IMR-90 (cell line): ENCODE measurements around the gene SPINDOC. TPM values are rescaled to one million over a fixed set of nuclear protein-coding genes. Genes with fewer than 3 reads are reported as not detected.

Source experiments
- ATAC-seq: fragments of 200-7000 bp; cut with Tn5 transposase; 2 replicates; pipeline ENCODE4 v1.9.1; 2020; ENCODE audit warnings: low read depth, mild to moderate bottlenecking, moderate library complexity
- BruUV-seq: library from RNA; stranded (reverse); fragments of 400-500 nt; replicated peaks from 2 replicates; lab custom pipeline; 2021; lab: Mats Ljungman, UMichigan
- CTCF ChIA-PET: fragments of 300-600 bp; formaldehyde crosslinking; extraction: SDS; loops from one replicate; lab custom pipeline; 2021; ENCODE audit warnings: antibody characterized with exemption; lab: Yijun Ruan, JAX
- POLR2A ChIA-PET: fragments of 300-600 bp; sonication (Branson Sonifier 250); formaldehyde crosslinking; loops from one replicate; lab custom pipeline; 2022; ENCODE audit warnings: antibody characterized with exemption; ENCODE audit not compliant: unreplicated experiment; lab: Charles Lee
- DNase-seq: peaks from one replicate; pipeline ENCODE4 v3.0.0; 2013
- H2AFZ ChIP-seq: replicated peaks from 2 replicates; pipeline ENCODE3; 2013; ENCODE audit warnings: low read length, mild to moderate bottlenecking; ENCODE audit not compliant: poor library complexity
- H2AK5ac ChIP-seq: 2 replicates; pipeline ENCODE4 v1.6.1; 2013; ENCODE audit warnings: low read depth, low read length, inconsistent platforms
- H2AK9ac ChIP-seq: replicated peaks from 2 replicates; pipeline ENCODE3; 2013; ENCODE audit warnings: mild to moderate bottlenecking, low read depth, low read length, moderate library complexity; ENCODE audit not compliant: poor library complexity
- H2BK120ac ChIP-seq: 2 replicates; pipeline ENCODE4 v1.6.1; 2013; ENCODE audit warnings: low read depth, low read length, inconsistent platforms
- H2BK15ac ChIP-seq: 3 replicates; pipeline ENCODE4 v1.6.1; 2013; ENCODE audit warnings: low read depth, low read length, inconsistent platforms
- H2BK20ac ChIP-seq: 2 replicates; pipeline ENCODE4 v1.6.1; 2013; ENCODE audit warnings: low read depth, mild to moderate bottlenecking, inconsistent platforms, low read length, moderate library complexity
- H2BK5ac ChIP-seq: 2 replicates; pipeline ENCODE4 v1.6.1; 2013; ENCODE audit warnings: mild to moderate bottlenecking, low read depth, low read length, inconsistent platforms; ENCODE audit not compliant: poor library complexity, severe bottlenecking
- H3K14ac ChIP-seq: replicated peaks from 2 replicates; pipeline ENCODE4 v1.6.1; 2013; ENCODE audit warnings: low read depth, low read length, inconsistent platforms
- H3K18ac ChIP-seq: 2 replicates; pipeline ENCODE4 v1.6.1; 2013; ENCODE audit warnings: low read depth, low read length, control low read depth
- H3K23ac ChIP-seq: 2 replicates; pipeline ENCODE4 v1.6.1; 2013; ENCODE audit warnings: low read depth, low read length, inconsistent platforms
- H3K27ac ChIP-seq: 2 replicates; pipeline ENCODE4 v1.5.1; 2013; ENCODE audit warnings: mild to moderate bottlenecking, control low read depth, low read length; ENCODE audit not compliant: insufficient read depth
- H3K27me3 ChIP-seq: 2 replicates; pipeline ENCODE4 v1.6.1; 2013; ENCODE audit warnings: low read length; ENCODE audit not compliant: control insufficient read depth, insufficient read depth
- H3K36me3 ChIP-seq: 2 replicates; pipeline ENCODE4 v1.6.1; 2013; ENCODE audit warnings: low read length, mixed read lengths; ENCODE audit not compliant: control insufficient read depth, insufficient read depth
- H3K4ac ChIP-seq: 2 replicates; pipeline ENCODE4 v1.6.1; 2013; ENCODE audit warnings: low read depth, low read length, inconsistent platforms
- H3K4me1 ChIP-seq: 2 replicates; pipeline ENCODE4 v1.6.1; 2013; ENCODE audit warnings: low read length, mixed read lengths; ENCODE audit not compliant: control insufficient read depth, insufficient read depth
- H3K4me2 ChIP-seq: 2 replicates; pipeline ENCODE4 v1.6.1; 2013; ENCODE audit warnings: low read depth, mild to moderate bottlenecking, control low read depth, low read length, moderate library complexity
- H3K4me3 ChIP-seq: 2 replicates; pipeline ENCODE4 v1.5.1; 2013; ENCODE audit warnings: low read depth, mild to moderate bottlenecking, control low read depth, low read length, moderate library complexity; ENCODE audit not compliant: insufficient read depth
- H3K56ac ChIP-seq: 2 replicates; pipeline ENCODE4 v1.6.1; 2013; ENCODE audit warnings: low read length, inconsistent platforms; ENCODE audit not compliant: insufficient read depth; ENCODE audit errors: extremely low read depth
- H3K79me1 ChIP-seq, 2 experiments: 2 replicates each; pipeline ENCODE4 v1.6.1; 2013; ENCODE audit warnings: low read length in 2 of 2, inconsistent platforms in 1 of 2, low read depth in 1 of 2
- H3K9ac ChIP-seq: 2 replicates; pipeline ENCODE4 v1.6.1; 2013; ENCODE audit warnings: low read depth, low read length, control low read depth
- H3K9me1 ChIP-seq: 2 replicates; pipeline ENCODE4 v1.6.1; 2013; ENCODE audit warnings: low read length, inconsistent platforms; ENCODE audit not compliant: insufficient read depth
- H3K9me3 ChIP-seq: 2 replicates; pipeline ENCODE4 v1.6.1; 2013; ENCODE audit warnings: low read length; ENCODE audit not compliant: control insufficient read depth, insufficient read depth
- H4K20me1 ChIP-seq: 2 replicates; pipeline ENCODE4 v1.6.1; 2013; ENCODE audit warnings: low read length, inconsistent platforms; ENCODE audit not compliant: insufficient read depth
- H4K5ac ChIP-seq: 2 replicates; pipeline ENCODE4 v1.6.1; 2013; ENCODE audit warnings: mild to moderate bottlenecking, low read depth, low read length, control low read depth
- H4K8ac ChIP-seq, 2 experiments: 2 replicates each; pipeline ENCODE4 v1.6.1; 2013; ENCODE audit warnings: low read depth in 2 of 2, low read length in 2 of 2, control low read depth in 1 of 2, inconsistent platforms in 1 of 2
- H4K91ac ChIP-seq: 2 replicates; pipeline ENCODE4 v1.6.1; 2013; ENCODE audit warnings: low read depth, low read length, inconsistent platforms; ENCODE audit not compliant: insufficient read depth
- RCOR1 ChIP-seq: IDR thresholded peaks from 2 replicates; pipeline ENCODE4 v1.6.1; 2012; ENCODE audit warnings: mild to moderate bottlenecking, low read length, improper control_type of control experiment; ENCODE audit not compliant: insufficient replicate concordance
- USF2 ChIP-seq: fragments of 150-350 bp; IDR thresholded peaks from 2 replicates; pipeline ENCODE4 v1.6.1; 2017; ENCODE audit warnings: mild to moderate bottlenecking, antibody characterized with exemption, low read length, low read depth
- WGBS, 2 experiments: methylation state at CpG; one replicate each; pipeline versions ENCODE4 v1.1.5 to v1.1.7; 2013; ENCODE audit warnings: missing lambda C conversion rate in 2 of 2; ENCODE audit not compliant: insufficient read length in 1 of 2; ENCODE audit errors: extremely low coverage in 2 of 2; 5-methylcytosine and 5-hydroxymethylcytosine counted together
- dilution Hi-C: fragments of 300-500 bp; cut with HindIII; formaldehyde crosslinking; loops from one replicate; pipeline ENCODE4 v1.14.3; 2018; ENCODE audit warnings: low sequenced_read_pairs; ENCODE audit not compliant: unreplicated experiment
- in situ Hi-C: fragments of 300-500 bp; cut with MboI; formaldehyde crosslinking; loops from 3 replicates; pipeline ENCODE4 v1.14.3; 2019; ENCODE audit warnings: low sequenced_read_pairs, inconsistent platforms, mixed read lengths
- intact Hi-C: fragments of 100-400 bp; cut with micrococcal nuclease; formaldehyde crosslinking; loops from 2 replicates; pipeline ENCODE4 v1.10.0; 2022
- polyA plus RNA-seq, 3 experiments: library from polyadenylated mRNA; depleted of rRNA; stranded (reverse); fragments of >200 nt; gene quantifications; 2 replicates each; pipeline ENCODE4 v1.2.3, GENCODE V29; 2012; ENCODE audit warnings: low replicate concordance in 1 of 3
- total RNA-seq: library from RNA; depleted of rRNA; stranded (reverse); fragments of >200 nt; gene quantifications from 2 replicates; pipeline ENCODE4 v1.2.3, GENCODE V29; 2012

SPINDOC gene
- total and polyA plus RNA-seq, 2 of the 4 experiments (the other 2 are of a cell fraction) = 10.0 to 29.9 TPM

- WGBS, 2 experiments = 62% methylated on average over 3 of the region's 12 CpGs; no CpG with 5 or more reads in 1 of the 2 experiments
- ChIA-PET POLR2A (no interaction called here), CTCF (interaction anchor here (1.2 kb wide), 1 partner anchor 66 kb away, joined by 4 read pairs; the partner anchor contains the start of gene ZFTA)
- Histone ChIP-seq H2AK5ac (no peak overlapping the region), H3K36me3 (no peaks in the 10 kb centered on the region), H4K5ac (no peak overlapping the region), H3K4me2 (no peak overlapping the region), H3K56ac (no peak overlapping the region), H4K20me1 (peaks cover 10% of the 10 kb centered on the region), H3K79me1 (peaks cover 0 to 9% of the 10 kb centered on the region in 2 experiments; a peak in 2 of 4 replicates), H4K91ac (no peak overlapping the region), H3K9ac (no peak overlapping the region), H2AK9ac (no peak overlapping the region), H3K23ac (no peak overlapping the region), H3K27ac (no peak overlapping the region), H3K14ac (no peak overlapping the region), H3K9me3 (no peaks in the 10 kb centered on the region), H2BK20ac (no peak overlapping the region), H2AFZ (no peak overlapping the region), H3K18ac (no peak overlapping the region), H2BK120ac (no peak overlapping the region), H2BK15ac (no peak overlapping the region), H4K8ac (no peak overlapping the region), H3K27me3 (no peaks in the 10 kb centered on the region), H3K4ac (no peak overlapping the region), H2BK5ac (no peak overlapping the region), H3K9me1 (peaks cover 2% of the 10 kb centered on the region; the same call in 1 of the 2 replicates), H3K4me1 (peaks cover 3% of the 10 kb centered on the region), H3K4me3 (no peak overlapping the region)
- no peak for ATAC-seq
- intact Hi-C loops = loop anchor here (2.0 kb wide), 1 partner anchor 64 kb away; no protein-coding TSS in a partner anchor
- no peak for DNase-seq
- TF ChIP-seq USF2 (no peak), RCOR1 (no peak)
- dilution Hi-C loops = no loop called here
- in situ Hi-C loops = loop anchor here (5.0 kb wide), 2 partner anchors 113 to 313 kb away; no protein-coding TSS in a partner anchor
- no TSS peak for BruUV-seq
Measured at GRCh38 chr11:63834535-63835157, 21.4 kb downstream of the SPINDOC start.
